HepG2 (cell line): ENCODE data around the gene RPL23. TPM values are rescaled to one million over a fixed set of nuclear protein-coding genes. Genes with fewer than 3 reads are reported as not detected.

Source experiments
- CBFB ChIP-seq: sonication (generic); formaldehyde crosslinking; IDR thresholded peaks from 2 replicates; pipeline ENCODE4 v1.4.0; 2020; ENCODE audit warnings: missing genetic modification reagents
- FOXP1 ChIP-seq, 2 experiments: fragments of 450-650 bp in 1 of 2; IDR thresholded peaks; 2 replicates each; pipeline ENCODE4 v1.6.1; 2017 to 2018; ENCODE audit warnings: antibody characterized with exemption in 1 of 2
- HMG20A ChIP-seq: IDR thresholded peaks from 2 replicates; pipeline ENCODE4 v1.6.1; 2016; ENCODE audit warnings: borderline replicate concordance
- HNF4G ChIP-seq, 2 experiments: sonication (generic) in 1 of 2; formaldehyde crosslinking in 1 of 2; IDR thresholded peaks; 2 replicates each; pipeline versions ENCODE4 v1.4.0 to v1.6.1; 2011 to 2020; ENCODE audit warnings: borderline replicate concordance in 2 of 2, low read depth in 2 of 2, mild to moderate bottlenecking in 2 of 2, low read length in 1 of 2, missing genetic modification reagents in 1 of 2, moderate library complexity in 1 of 2
- LCORL ChIP-seq, 2 experiments: fragments of 450-650 bp in 1 of 2; sonication (generic) in 1 of 2; formaldehyde crosslinking in 1 of 2; IDR thresholded peaks; 2 replicates each; pipeline versions ENCODE4 v1.5.0 to v1.6.1; 2017 to 2020; ENCODE audit warnings: antibody characterized with exemption in 1 of 2, missing genetic modification reagents in 1 of 2
- MAFF ChIP-seq: IDR thresholded peaks from 2 replicates; pipeline ENCODE4 v1.6.1; 2011; ENCODE audit warnings: low read depth, low read length, improper control_type of control experiment
- MLLT10 ChIP-seq: sonication (generic); formaldehyde crosslinking; IDR thresholded peaks from 2 replicates; pipeline ENCODE4 v1.4.0; 2020; ENCODE audit warnings: missing genetic modification reagents
- PCBP1 ChIP-seq: fragments of 200-400 bp; formaldehyde crosslinking; IDR thresholded peaks from 2 replicates; pipeline ENCODE4 v1.6.1; 2017; ENCODE audit warnings: mild to moderate bottlenecking, low read depth, low read length, borderline replicate concordance
- PITX1 ChIP-seq: sonication (generic); formaldehyde crosslinking; IDR thresholded peaks from 2 replicates; pipeline ENCODE4 v1.5.1; 2020; ENCODE audit warnings: mild to moderate bottlenecking, missing genetic modification reagents
- SMYD3 ChIP-seq: sonication (generic); formaldehyde crosslinking; IDR thresholded peaks from 2 replicates; pipeline ENCODE4 v1.8.1; 2023; ENCODE audit warnings: mild to moderate bottlenecking, missing genetic modification reagents
- USF2 ChIP-seq, 2 experiments: sonication (generic) in 1 of 2; formaldehyde crosslinking in 1 of 2; IDR thresholded peaks; 2 replicates each; pipeline versions ENCODE4 v1.5.1 to v1.6.1; 2011 to 2020; ENCODE audit warnings: borderline replicate concordance in 1 of 2, low read depth in 1 of 2, low read length in 1 of 2, mild to moderate bottlenecking in 1 of 2, missing genetic modification reagents in 1 of 2, moderate library complexity in 1 of 2
- ZBED4 ChIP-seq: sonication (generic); formaldehyde crosslinking; IDR thresholded peaks from 2 replicates; pipeline ENCODE4 v1.4.0; 2020; ENCODE audit warnings: missing genetic modification reagents, borderline replicate concordance
- ZC3H13 ChIP-seq: sonication (generic); formaldehyde crosslinking; IDR thresholded peaks from 2 replicates; pipeline ENCODE4 v1.8.1; 2023; ENCODE audit warnings: mild to moderate bottlenecking, missing genetic modification reagents, moderate library complexity
- ZC3H4 ChIP-seq: sonication (generic); formaldehyde crosslinking; IDR thresholded peaks from 2 replicates; pipeline ENCODE4 v1.4.0; 2020; ENCODE audit warnings: missing genetic modification reagents, borderline replicate concordance
- ZMAT3 ChIP-seq: sonication (generic); formaldehyde crosslinking; conservative IDR thresholded peaks from 2 replicates; pipeline ENCODE4 v1.7.0; 2021; ENCODE audit warnings: missing genetic modification reagents
- ZNF441 ChIP-seq: sonication (generic); formaldehyde crosslinking; IDR thresholded peaks from 2 replicates; pipeline ENCODE4 v1.7.0; 2021; ENCODE audit warnings: missing genetic modification reagents, borderline replicate concordance
- ZNF557 ChIP-seq: sonication (generic); formaldehyde crosslinking; IDR thresholded peaks from 2 replicates; pipeline ENCODE4 v1.4.0; 2020; ENCODE audit warnings: missing genetic modification reagents
- ZNF580 ChIP-seq: IDR thresholded peaks from 2 replicates; pipeline ENCODE4 v1.6.1; 2016; ENCODE audit warnings: low read depth, borderline replicate concordance
- ZNF614 ChIP-seq: IDR thresholded peaks from 2 replicates; pipeline ENCODE4 v1.6.1; 2018; ENCODE audit warnings: missing biosample characterization, missing genetic modification reagents, inconsistent platforms, borderline replicate concordance
- ZNF772 ChIP-seq: sonication (generic); formaldehyde crosslinking; IDR thresholded peaks from 2 replicates; pipeline ENCODE4 v1.5.0; 2020; ENCODE audit warnings: mild to moderate bottlenecking, missing genetic modification reagents
- ZNF780A ChIP-seq: sonication (generic); formaldehyde crosslinking; IDR thresholded peaks from 2 replicates; pipeline ENCODE4 v1.8.0; 2022; ENCODE audit warnings: mild to moderate bottlenecking, missing genetic modification reagents, moderate library complexity
- polyA plus RNA-seq, 8 experiments: library from polyadenylated mRNA; depleted of rRNA in 3 of 8; stranded (reverse) in 7 of 8; unstranded in 1 of 8; fragments of >200 nt; fragmentation: Illumina TruSeq in 4 of 8; extraction: Trizol in 4 of 8; gene quantifications; 2 replicates each; pipeline versions ENCODE4 v1.2.1 to v1.2.3, GENCODE V29; 2011 to 2016; ENCODE audit warnings: low read depth in 4 of 8, missing spikeins in 1 of 8, mixed read lengths in 1 of 8; ENCODE audit not compliant: insufficient read depth in 1 of 8
- total RNA-seq, 5 experiments: library from RNA; depleted of rRNA; stranded (reverse); fragments of >200 nt; fragmentation: Illumina TruSeq; extraction: Trizol; gene quantifications; 2 replicates each; pipeline ENCODE4 v1.2.3, GENCODE V29; 2016; ENCODE audit warnings: low read depth in 1 of 5

Gene RPL23
- total and polyA plus RNA-seq, 2 of the 13 experiments (the other 11 are each of a cell fraction or from before 2014, with no cell fraction given), result 2,790 to 4,860 TPM

GRCh38 chr17:38869526-38870258, 16.2 kb upstream of the RPL23 start, which contains the start of gene LASP1 (continued):
- no peak; the same call in 1 of the 2 replicates for TF ChIP-seq ZBED4 (CRISPR knock-in tag)
- peak; percentile 84 for TF ChIP-seq ZC3H4 (CRISPR knock-in tag)
- peak; percentile 8; the same call in 1 of the 2 replicates for TF ChIP-seq HMG20A (CRISPR knock-in tag)
- no peak for TF ChIP-seq MAFF
- TF ChIP-seq ZNF772 (CRISPR knock-in tag), result peak; percentile 97
- peak; percentile 76 for TF ChIP-seq ZNF557 (CRISPR knock-in tag)
- no peak for TF ChIP-seq ZNF780A (CRISPR knock-in tag)
- TF ChIP-seq ZNF614 (CRISPR knock-in tag), result peak; percentile 36; the same call in 1 of the 2 replicates
- no peak for TF ChIP-seq PITX1
- no peak for TF ChIP-seq HNF4G (IDR thresholded peaks at IDR 0.05; ENCODE audit: borderline replicate concordance, low read depth, low read length)
- no peak for TF ChIP-seq HNF4G (CRISPR knock-in tag; IDR thresholded peaks at IDR 0.05; ENCODE audit: borderline replicate concordance, low read depth)
- TF ChIP-seq CBFB (CRISPR knock-in tag), result peak; percentile 43
- peak; percentile 81; the same call in 1 of the 2 replicates for TF ChIP-seq ZMAT3 (CRISPR knock-in tag)
- peak; percentile 79; the same call in 1 of the 2 replicates for TF ChIP-seq ZNF441 (CRISPR knock-in tag)
- peak; percentile 65; the same call in 1 of the 2 replicates for TF ChIP-seq SMYD3 (CRISPR knock-in tag)
- peak; percentile 71; the same call in 1 of the 2 replicates for TF ChIP-seq ZNF580
- TF ChIP-seq FOXP1 (IDR thresholded peaks at IDR 0.05), result no peak
- peak; percentile 32; the same call in 1 of the 2 replicates for TF ChIP-seq FOXP1 (CRISPR knock-in tag; IDR thresholded peaks at IDR 0.05)
- no peak; the same call in 1 of the 2 replicates for TF ChIP-seq ZC3H13 (CRISPR knock-in tag)
- no peak for TF ChIP-seq MLLT10 (CRISPR knock-in tag)
- no peak for TF ChIP-seq USF2 (IDR thresholded peaks at IDR 0.05; ENCODE audit: low read depth, low read length)
- TF ChIP-seq USF2 (CRISPR knock-in tag; IDR thresholded peaks at IDR 0.05; ENCODE audit: borderline replicate concordance), result no peak
- TF ChIP-seq PCBP1, result 0 out of 2 replicates have a peak, but pooled peaks have one; percentile 4
- no peak for TF ChIP-seq LCORL (IDR thresholded peaks at IDR 0.05)
- TF ChIP-seq LCORL (CRISPR knock-in tag; IDR thresholded peaks at IDR 0.05), result peak; percentile 73; the same call in 1 of the 2 replicates
